Measurements from ENCODE around the gene SLC25A34.

Gene SLC25A34

GRCh38 chr1:15771836-15772515, 35.9 kb downstream of the SLC25A34 start:
- no peak for DNase-seq

GRCh38 chr1:15775706-15776105, 39.6 kb downstream of the SLC25A34 start:
- no peak for DNase-seq

GRCh38 chr1:15777909-15778707, 42.0 kb downstream of the SLC25A34 start:
- no peak for DNase-seq

- DNase-seq: no peak
These were observed 49.6 kb downstream of the SLC25A34 start for GRCh38 chr1:15785683-15786082.

DNA sequence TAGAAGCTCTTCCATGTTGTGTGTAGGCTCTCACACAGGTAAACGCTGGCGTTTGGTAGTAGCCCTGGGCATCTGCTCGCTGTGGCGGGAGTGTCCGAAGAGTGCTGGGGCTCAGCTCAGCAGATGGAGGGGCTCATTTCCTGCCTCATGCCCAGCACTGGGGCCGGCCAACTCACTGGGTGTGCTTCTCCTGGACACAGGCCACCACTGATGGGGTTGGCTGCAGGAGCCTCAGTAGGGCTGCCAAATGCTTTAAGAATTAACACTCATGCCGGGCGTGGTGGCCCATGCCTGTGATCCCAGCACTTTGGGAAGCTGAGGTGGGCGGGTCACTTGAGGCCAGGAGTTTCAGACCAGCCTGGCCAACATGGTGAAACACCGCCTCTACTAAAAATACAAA, 50.5 kb downstream of the SLC25A34 start:
- DNase-seq: peak in 2 of 58 donors; percentile 2 to 3

DNA sequence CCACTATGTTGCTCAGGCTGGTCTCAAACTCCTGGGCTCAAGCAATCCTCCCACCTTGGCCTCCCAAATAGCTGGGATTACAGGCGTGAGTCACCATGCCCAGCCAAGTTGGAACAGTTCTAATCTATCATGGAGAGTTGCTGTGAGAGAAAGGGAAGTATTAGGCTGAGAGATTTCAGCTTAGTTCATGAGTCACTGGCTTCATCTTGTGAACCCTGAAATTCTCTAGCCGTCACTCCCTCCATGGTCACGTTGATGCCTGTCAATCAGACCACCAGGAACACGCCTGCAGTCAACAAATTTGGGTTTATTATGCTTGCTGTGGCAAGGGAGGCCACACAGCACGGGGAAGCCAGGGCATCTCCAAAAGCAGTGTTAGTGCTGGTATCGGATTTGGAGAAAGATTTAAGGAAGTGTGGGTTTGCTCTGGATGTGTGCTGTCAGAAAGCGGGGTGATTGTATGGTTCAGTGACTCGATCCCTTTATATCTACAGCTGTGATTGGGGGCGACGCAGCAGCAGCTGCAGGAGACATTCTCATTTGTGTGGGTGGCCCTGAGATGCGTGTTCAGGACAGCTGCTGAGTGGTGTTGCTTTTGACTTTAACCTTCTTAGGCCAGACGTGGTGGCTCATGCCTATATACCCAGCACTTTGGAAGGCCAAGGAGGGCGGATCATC, 52.7 kb downstream of the SLC25A34 start:
- no peak for DNase-seq

All from anterior cingulate cortex (tissue), 58 donors.